GM13977 (cell line): ENCODE results near the gene CPB1.

Experiments used
- DNase-seq: peaks from one replicate; pipeline ENCODE4 v3.0.0; 2012; ENCODE audit warnings: low spot score
- in situ Hi-C: fragments of 300-500 bp; cut with MboI; formaldehyde crosslinking; loops from one replicate; pipeline ENCODE4 v1.12.0; 2022; ENCODE audit warnings: low sequenced_read_pairs, low pct_unique_long_range_greater_than_20kb, mixed read lengths, inconsistent platforms; ENCODE audit not compliant: unreplicated experiment
- TF ChIP-seq, protein P1 (sequence below): IDR thresholded peaks from 2 replicates; pipeline ENCODE4 v1.5.1; 2012; ENCODE audit warnings: mild to moderate bottlenecking, control low read depth; ENCODE audit not compliant: insufficient read depth; ENCODE audit errors: extremely low read depth, missing control alignments

Gene CPB1

DNA sequence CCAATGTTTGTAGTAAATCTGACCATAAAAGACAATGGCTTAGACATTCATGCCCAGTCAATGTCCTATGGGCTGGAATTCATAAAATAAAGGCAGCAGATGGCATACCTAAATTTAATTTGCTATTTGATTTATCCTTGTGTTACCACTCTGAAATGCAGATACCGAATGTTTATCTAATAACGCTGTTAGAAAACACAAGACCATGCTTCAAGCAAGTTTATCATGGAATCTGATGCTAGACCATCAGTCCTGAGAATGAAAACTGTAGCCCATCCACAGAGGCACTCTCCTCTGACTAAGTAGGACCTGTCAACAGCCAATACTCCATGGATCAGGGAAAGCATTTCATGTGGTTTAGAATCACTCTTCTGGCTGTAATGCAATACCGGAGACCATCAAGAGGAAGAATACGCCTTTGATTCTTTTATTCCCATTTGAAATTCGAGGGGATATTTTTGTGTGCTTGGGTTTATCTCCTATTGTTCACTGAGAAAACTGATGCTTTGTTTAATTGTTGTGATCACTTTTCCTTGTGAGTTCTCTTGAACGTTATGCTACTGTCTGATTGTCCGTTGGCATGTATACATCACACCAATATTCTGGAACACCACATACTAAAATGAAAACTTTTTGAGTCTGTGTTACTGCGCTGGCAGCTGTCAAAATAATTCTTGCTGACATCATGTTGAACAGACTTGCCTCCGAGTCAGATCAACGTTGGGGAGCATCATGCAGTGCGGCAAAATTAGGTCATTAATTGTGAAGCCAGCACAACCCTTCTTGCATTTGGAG is 12.1 kb upstream of the CPB1 start:
- TF ChIP-seq, protein P1, sequence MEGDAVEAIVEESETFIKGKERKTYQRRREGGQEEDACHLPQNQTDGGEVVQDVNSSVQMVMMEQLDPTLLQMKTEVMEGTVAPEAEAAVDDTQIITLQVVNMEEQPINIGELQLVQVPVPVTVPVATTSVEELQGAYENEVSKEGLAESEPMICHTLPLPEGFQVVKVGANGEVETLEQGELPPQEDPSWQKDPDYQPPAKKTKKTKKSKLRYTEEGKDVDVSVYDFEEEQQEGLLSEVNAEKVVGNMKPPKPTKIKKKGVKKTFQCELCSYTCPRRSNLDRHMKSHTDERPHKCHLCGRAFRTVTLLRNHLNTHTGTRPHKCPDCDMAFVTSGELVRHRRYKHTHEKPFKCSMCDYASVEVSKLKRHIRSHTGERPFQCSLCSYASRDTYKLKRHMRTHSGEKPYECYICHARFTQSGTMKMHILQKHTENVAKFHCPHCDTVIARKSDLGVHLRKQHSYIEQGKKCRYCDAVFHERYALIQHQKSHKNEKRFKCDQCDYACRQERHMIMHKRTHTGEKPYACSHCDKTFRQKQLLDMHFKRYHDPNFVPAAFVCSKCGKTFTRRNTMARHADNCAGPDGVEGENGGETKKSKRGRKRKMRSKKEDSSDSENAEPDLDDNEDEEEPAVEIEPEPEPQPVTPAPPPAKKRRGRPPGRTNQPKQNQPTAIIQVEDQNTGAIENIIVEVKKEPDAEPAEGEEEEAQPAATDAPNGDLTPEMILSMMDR = no peak
- no peak for DNase-seq
- in situ Hi-C loops = no loop called here

DNA sequence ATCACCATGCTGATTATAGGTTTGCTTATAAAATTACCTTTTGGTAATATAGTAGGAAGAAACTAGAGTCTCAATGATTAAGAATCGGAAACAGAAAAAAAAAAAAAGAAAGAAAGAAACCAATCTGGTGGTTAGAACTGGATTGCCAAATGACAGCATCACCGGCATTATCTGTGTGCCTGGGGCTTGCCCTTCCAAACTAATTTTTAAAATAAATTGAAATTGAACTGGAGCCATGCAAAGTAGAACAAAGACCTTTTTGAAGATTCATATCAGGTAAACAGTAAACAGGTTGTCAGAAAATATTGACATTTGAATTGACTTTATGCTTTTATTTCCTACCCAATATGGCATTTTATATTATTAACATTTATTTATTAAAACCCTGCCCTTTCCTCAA is 11.2 kb upstream of the CPB1 start:
- TF ChIP-seq, protein P1 = no peak
- in situ Hi-C loops = no loop called here
- no peak for DNase-seq

DNA sequence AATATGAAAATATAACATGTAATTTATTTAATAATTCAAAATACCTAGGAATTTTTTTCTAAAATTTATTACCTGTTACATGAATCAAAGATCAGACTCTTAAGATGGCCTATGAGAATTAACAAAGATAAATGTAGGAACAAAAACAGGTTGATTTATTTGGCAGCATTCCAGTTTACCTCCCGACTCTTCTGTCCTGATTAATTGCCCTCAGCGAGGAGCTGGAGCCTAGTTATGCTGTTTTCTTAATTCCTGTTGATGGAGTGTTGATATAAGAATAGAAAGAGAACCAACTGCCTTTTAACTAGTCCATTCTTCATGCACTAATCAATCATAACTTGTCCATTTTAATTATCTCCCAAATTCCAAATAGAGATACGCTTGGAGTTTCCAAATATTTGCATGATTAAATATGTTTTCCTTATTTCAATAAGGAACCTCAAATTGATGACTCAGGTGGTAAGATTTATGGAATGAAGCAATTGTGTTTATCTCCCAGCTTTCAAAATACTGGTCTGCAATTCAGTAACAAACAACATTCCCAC is 10.6 kb upstream of the CPB1 start:
- in situ Hi-C loops = no loop called here
- no peak for DNase-seq
- TF ChIP-seq, protein P1 = no peak

DNA sequence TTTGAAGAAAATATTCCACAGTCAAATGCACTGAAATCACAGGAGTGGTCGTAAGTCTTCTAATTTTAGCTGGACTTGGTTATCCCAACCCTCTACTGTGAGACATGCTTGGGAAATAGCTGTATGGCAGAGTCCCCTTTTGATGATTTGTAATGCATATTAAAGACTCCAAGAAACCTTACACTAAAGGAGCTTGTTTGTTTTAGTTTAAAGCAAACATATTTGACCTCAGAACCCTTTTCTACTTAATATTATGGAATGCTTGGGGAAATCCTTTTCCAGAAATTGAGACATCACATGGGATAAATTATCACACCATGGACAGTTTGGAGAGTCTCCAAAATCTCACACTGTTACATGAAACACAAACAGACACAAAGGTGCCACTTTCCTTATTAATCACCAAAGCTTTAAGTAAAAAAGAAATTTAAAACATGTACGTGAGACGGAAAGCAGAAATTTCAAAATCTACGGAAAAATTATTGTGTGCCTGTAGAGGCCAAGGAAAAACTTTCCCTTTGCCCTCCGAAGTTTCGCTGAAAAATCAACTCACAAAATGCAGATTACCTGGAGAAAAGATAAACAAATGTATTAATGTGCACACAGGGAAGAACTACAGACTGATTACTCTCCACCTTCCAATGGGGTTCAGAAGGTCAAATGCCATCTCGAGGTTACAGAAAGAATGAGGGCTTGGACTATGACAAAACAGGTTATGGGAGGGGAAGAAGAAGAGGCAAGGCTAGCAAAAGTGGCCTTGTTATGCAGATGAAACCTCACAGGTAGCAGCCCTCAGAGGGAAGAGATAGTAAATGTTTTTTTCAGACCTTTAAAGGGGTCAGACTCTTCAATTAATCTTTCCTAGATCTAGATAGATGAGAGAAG is 7.0 kb upstream of the CPB1 start:
- TF ChIP-seq, protein P1 = no peak
- in situ Hi-C loops = no loop called here

DNA sequence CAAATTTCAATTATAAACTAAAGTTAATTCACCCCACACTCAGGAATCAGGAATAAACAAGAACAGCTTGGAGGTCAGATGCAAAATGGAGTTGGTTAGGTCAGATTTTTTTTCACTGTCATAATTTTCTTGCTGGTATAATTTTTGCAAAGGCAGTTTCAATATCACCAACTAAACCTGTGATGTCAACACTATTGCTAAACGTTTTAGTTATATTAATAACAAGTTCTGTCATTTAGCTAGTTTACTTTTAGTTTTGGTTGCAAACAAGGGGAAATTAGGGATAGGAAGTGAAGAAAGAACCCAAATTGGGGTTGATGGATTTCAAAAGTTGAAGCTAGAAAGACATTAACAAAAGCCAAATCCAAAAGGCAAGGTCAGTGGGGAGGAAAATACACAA is 4.6 kb upstream of the CPB1 start:
- in situ Hi-C loops = no loop called here
- TF ChIP-seq, protein P1 = no peak
- DNase-seq = no peak

More for the DNA sequence above, 7.0 kb upstream of the CPB1 start:
- DNase-seq = no peak

DNA sequence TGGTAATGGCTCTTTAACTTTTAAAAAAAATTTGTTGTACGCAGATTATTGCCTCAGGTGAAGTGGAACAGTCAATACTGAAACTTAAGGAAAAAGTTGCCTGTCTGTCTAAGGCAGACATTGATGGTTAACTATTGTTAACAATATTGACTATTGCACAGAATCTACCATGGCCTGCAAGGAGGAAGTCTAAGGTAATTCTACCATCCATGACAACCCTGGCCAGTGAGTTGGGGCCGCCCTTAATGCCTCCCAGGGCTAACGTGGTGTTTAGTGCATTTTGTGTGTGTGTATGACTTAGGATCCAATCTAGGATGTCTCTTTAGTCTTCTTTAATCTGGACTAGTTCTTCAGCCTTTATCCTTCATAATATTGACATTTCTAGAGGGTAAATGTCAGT is 2.1 kb upstream of the CPB1 start:
- no peak for DNase-seq
- in situ Hi-C loops = no loop called here

More for the DNA sequence above, 2.1 kb upstream of the CPB1 start:
- TF ChIP-seq, protein P1 = no peak
